ENCODE measurements around the gene HFE. TPM values are rescaled to one million over a fixed set of nuclear protein-coding genes. Genes with fewer than 3 reads are reported as not detected.

The HFE gene
- total RNA-seq, 2 donors from 2014 or later, result 11.1 to 11.8 TPM

DNA sequence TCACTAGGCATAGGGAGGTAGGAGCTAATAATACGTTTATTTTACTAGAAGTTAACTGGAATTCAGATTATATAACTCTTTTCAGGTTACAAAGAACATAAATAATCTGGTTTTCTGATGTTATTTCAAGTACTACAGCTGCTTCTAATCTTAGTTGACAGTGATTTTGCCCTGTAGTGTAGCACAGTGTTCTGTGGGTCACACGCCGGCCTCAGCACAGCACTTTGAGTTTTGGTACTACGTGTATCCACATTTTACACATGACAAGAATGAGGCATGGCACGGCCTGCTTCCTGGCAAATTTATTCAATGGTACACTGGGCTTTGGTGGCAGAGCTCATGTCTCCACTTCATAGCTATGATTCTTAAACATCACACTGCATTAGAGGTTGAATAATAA is 1.1 kb downstream of the HFE start:
- Histone ChIP-seq H3K36me3 (no peaks in the 10 kb centered on the region), H3K9me3 (no peaks in the 10 kb centered on the region), H3K4me1 (no peaks in the 10 kb centered on the region), H3K4me3 (peak overlapping the region; percentile 51), H3K9ac (ENCODE audit: low read depth in 2 of 2, low read length in 2 of 2) (peak overlapping the region in 1 of 2 donors; percentile 92), H3K27me3 (no peaks in the 10 kb centered on the region), H3K27ac (peak overlapping the region; percentile 82)
- no peak for DNase-seq
- TF ChIP-seq, protein P1, sequence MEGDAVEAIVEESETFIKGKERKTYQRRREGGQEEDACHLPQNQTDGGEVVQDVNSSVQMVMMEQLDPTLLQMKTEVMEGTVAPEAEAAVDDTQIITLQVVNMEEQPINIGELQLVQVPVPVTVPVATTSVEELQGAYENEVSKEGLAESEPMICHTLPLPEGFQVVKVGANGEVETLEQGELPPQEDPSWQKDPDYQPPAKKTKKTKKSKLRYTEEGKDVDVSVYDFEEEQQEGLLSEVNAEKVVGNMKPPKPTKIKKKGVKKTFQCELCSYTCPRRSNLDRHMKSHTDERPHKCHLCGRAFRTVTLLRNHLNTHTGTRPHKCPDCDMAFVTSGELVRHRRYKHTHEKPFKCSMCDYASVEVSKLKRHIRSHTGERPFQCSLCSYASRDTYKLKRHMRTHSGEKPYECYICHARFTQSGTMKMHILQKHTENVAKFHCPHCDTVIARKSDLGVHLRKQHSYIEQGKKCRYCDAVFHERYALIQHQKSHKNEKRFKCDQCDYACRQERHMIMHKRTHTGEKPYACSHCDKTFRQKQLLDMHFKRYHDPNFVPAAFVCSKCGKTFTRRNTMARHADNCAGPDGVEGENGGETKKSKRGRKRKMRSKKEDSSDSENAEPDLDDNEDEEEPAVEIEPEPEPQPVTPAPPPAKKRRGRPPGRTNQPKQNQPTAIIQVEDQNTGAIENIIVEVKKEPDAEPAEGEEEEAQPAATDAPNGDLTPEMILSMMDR (IDR thresholded peaks at IDR 0.05), result no peak
- intact Hi-C loops (cut with DNase I), result no loop called here

DNA sequence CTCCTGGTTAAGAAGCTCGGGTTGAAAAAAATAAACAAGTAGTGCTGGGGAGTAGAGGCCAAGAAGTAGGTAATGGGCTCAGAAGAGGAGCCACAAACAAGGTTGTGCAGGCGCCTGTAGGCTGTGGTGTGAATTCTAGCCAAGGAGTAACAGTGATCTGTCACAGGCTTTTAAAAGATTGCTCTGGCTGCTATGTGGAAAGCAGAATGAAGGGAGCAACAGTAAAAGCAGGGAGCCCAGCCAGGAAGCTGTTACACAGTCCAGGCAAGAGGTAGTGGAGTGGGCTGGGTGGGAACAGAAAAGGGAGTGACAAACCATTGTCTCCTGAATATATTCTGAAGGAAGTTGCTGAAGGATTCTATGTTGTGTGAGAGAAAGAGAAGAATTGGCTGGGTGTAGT is 2.0 kb downstream of the HFE start:
- TF ChIP-seq, protein P1 (IDR thresholded peaks at IDR 0.05), result no peak
- H3K4me3 ChIP-seq, result no peak overlapping the region
- H3K4me1 ChIP-seq, result no peaks in the 10 kb centered on the region
- no peak overlapping the region for H3K27ac ChIP-seq
- H3K9ac ChIP-seq (ENCODE audit: low read depth in 2 of 2, low read length in 2 of 2), result no peak overlapping the region
- no peaks in the 10 kb centered on the region for H3K9me3 ChIP-seq
- H3K36me3 ChIP-seq, result no peaks in the 10 kb centered on the region
- DNase-seq, result no peak
- no peaks in the 10 kb centered on the region for H3K27me3 ChIP-seq
- intact Hi-C loops (cut with DNase I), result no loop called here

DNA sequence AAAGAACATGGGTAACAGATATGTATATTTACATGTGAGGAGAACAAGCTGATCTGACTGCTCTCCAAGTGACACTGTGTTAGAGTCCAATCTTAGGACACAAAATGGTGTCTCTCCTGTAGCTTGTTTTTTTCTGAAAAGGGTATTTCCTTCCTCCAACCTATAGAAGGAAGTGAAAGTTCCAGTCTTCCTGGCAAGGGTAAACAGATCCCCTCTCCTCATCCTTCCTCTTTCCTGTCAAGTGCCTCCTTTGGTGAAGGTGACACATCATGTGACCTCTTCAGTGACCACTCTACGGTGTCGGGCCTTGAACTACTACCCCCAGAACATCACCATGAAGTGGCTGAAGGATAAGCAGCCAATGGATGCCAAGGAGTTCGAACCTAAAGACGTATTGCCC is 5.2 kb downstream of the HFE start:
- Histone ChIP-seq H3K36me3 (no peaks in the 10 kb centered on the region), H3K9ac (ENCODE audit: low read depth in 2 of 2, low read length in 2 of 2) (no peak overlapping the region), H3K27ac (no peak overlapping the region), H3K27me3 (no peaks in the 10 kb centered on the region), H3K4me1 (no peaks in the 10 kb centered on the region), H3K9me3 (no peaks in the 10 kb centered on the region), H3K4me3 (no peak overlapping the region)
- TF ChIP-seq, protein P1 (IDR thresholded peaks at IDR 0.05), result no peak
- no peak for DNase-seq
- intact Hi-C loops (cut with DNase I), result no loop called here

DNA sequence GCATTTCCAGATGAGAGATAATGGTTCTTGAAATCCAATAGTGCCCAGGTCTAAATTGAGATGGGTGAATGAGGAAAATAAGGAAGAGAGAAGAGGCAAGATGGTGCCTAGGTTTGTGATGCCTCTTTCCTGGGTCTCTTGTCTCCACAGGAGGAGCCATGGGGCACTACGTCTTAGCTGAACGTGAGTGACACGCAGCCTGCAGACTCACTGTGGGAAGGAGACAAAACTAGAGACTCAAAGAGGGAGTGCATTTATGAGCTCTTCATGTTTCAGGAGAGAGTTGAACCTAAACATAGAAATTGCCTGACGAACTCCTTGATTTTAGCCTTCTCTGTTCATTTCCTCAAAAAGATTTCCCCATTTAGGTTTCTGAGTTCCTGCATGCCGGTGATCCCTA is 6.8 kb downstream of the HFE start:
- no peak overlapping the region for H3K27ac ChIP-seq
- no peaks in the 10 kb centered on the region for H3K4me1 ChIP-seq
- H3K4me3 ChIP-seq, result no peak overlapping the region
- DNase-seq, result no peak
- no peak overlapping the region for H3K9ac ChIP-seq (ENCODE audit: low read depth in 2 of 2, low read length in 2 of 2)
- intact Hi-C loops (cut with DNase I), result no loop called here
- no peaks in the 10 kb centered on the region for H3K36me3 ChIP-seq
- H3K27me3 ChIP-seq, result no peaks in the 10 kb centered on the region
- no peaks in the 10 kb centered on the region for H3K9me3 ChIP-seq
- TF ChIP-seq, protein P1 (IDR thresholded peaks at IDR 0.05), result no peak

GRCh38 chr6:26097268-26097875 is 10.1 kb downstream of the HFE start:
- TF ChIP-seq, protein P1 (IDR thresholded peaks at IDR 0.05), result peak; percentile 78
- Histone ChIP-seq H3K4me3 (no peak overlapping the region), H3K36me3 (no peaks in the 10 kb centered on the region), H3K4me1 (no peaks in the 10 kb centered on the region), H3K27ac (no peak overlapping the region), H3K27me3 (no peaks in the 10 kb centered on the region), H3K9me3 (no peaks in the 10 kb centered on the region), H3K9ac (ENCODE audit: low read depth in 2 of 2, low read length in 2 of 2) (no peak overlapping the region)
- peak; percentile 72 for DNase-seq
- intact Hi-C loops (cut with DNase I), result loop anchor here (2.0 kb wide), 1 partner anchor 33 kb away; no protein-coding TSS in a partner anchor
